H9 (cell line): ENCODE results near the gene CEP128. TPM values are rescaled to one million over a fixed set of nuclear protein-coding genes. Genes with fewer than 3 reads are reported as not detected.

Experiments used
- DNase-seq: peaks from one replicate; pipeline ENCODE4 v3.0.0-alpha.2; 2017
- H2AFZ ChIP-seq: one replicate; pipeline ENCODE4 v1.6.1; 2013; ENCODE audit warnings: mild to moderate bottlenecking, low read length, control low read depth, moderate library complexity
- H2AK5ac ChIP-seq: 2 replicates; pipeline ENCODE4 v1.6.1; 2013; ENCODE audit warnings: low read length, control low read depth, mixed read lengths; ENCODE audit not compliant: insufficient read length
- H2BK120ac ChIP-seq: one replicate; pipeline ENCODE4 v1.6.1; 2013; ENCODE audit warnings: low read depth, mild to moderate bottlenecking, low read length, control low read depth, inconsistent platforms; ENCODE audit not compliant: poor library complexity, severe bottlenecking
- H2BK12ac ChIP-seq: 2 replicates; pipeline ENCODE4 v1.6.1; 2013; ENCODE audit warnings: low read length, control low read depth, mixed read lengths, low read depth; ENCODE audit not compliant: insufficient read length
- H2BK15ac ChIP-seq: 2 replicates; pipeline ENCODE4 v1.6.1; 2013; ENCODE audit warnings: low read depth, low read length, control low read depth
- H2BK20ac ChIP-seq: one replicate; pipeline ENCODE4 v1.6.1; 2013; ENCODE audit warnings: low read depth, mild to moderate bottlenecking, low read length, control low read depth, inconsistent platforms; ENCODE audit not compliant: poor library complexity, severe bottlenecking
- H2BK5ac ChIP-seq: 2 replicates; pipeline ENCODE4 v1.6.1; 2013; ENCODE audit warnings: low read length, control low read depth, mixed read lengths; ENCODE audit not compliant: insufficient read length
- H3K14ac ChIP-seq: 2 replicates; pipeline ENCODE4 v1.6.1; 2013; ENCODE audit warnings: low read length, control low read depth; ENCODE audit not compliant: insufficient read depth
- H3K18ac ChIP-seq: 2 replicates; pipeline ENCODE4 v1.6.1; 2013; ENCODE audit warnings: low read depth, mild to moderate bottlenecking, mixed read lengths, low read length, control low read depth; ENCODE audit not compliant: insufficient read length
- H3K23ac ChIP-seq: 2 replicates; pipeline ENCODE4 v1.6.1; 2013; ENCODE audit warnings: low read length, control low read depth, mixed read lengths, low read depth; ENCODE audit not compliant: insufficient read length
- H3K23me2 ChIP-seq: 2 replicates; pipeline ENCODE4 v1.6.1; 2013; ENCODE audit warnings: low read depth, mild to moderate bottlenecking, mixed read lengths, low read length, control low read depth; ENCODE audit not compliant: insufficient read length, poor library complexity, severe bottlenecking
- H3K27ac ChIP-seq: 2 replicates; pipeline ENCODE4 v1.5.1; 2013; ENCODE audit warnings: low read length, control low read depth, mixed read lengths, low read depth; ENCODE audit not compliant: insufficient read length
- H3K27me3 ChIP-seq: 2 replicates; pipeline ENCODE4 v1.6.1; 2013; ENCODE audit warnings: low read length, control low read depth, inconsistent platforms; ENCODE audit not compliant: insufficient read depth
- H3K4ac ChIP-seq: 2 replicates; pipeline ENCODE4 v1.6.1; 2013; ENCODE audit warnings: low read depth, mild to moderate bottlenecking, control low read depth, inconsistent platforms, low read length, moderate library complexity
- H3K4me1 ChIP-seq: 2 replicates; pipeline ENCODE4 v1.6.1; 2013; ENCODE audit warnings: low read length, control low read depth, inconsistent platforms; ENCODE audit not compliant: insufficient read depth
- H3K4me2 ChIP-seq: 2 replicates; pipeline ENCODE4 v1.6.1; 2013; ENCODE audit warnings: low read length, control low read depth, mixed read lengths; ENCODE audit not compliant: insufficient read length, insufficient read depth
- H3K56ac ChIP-seq: 2 replicates; pipeline ENCODE4 v1.6.1; 2013; ENCODE audit warnings: low read depth, mild to moderate bottlenecking, mixed read lengths, low read length, control low read depth; ENCODE audit not compliant: insufficient read length
- H3K79me1 ChIP-seq: 2 replicates; pipeline ENCODE4 v1.6.1; 2013; ENCODE audit warnings: low read depth, mild to moderate bottlenecking, moderate library complexity, low read length, control low read depth, inconsistent platforms; ENCODE audit not compliant: insufficient read depth, poor library complexity, severe bottlenecking
- H3K79me2 ChIP-seq: 2 replicates; pipeline ENCODE4 v1.6.1; 2013; ENCODE audit warnings: low read length, control low read depth, inconsistent platforms; ENCODE audit not compliant: insufficient read depth
- H3K9ac ChIP-seq: 2 replicates; pipeline ENCODE4 v1.6.1; 2013; ENCODE audit warnings: low read length, control low read depth, mixed read lengths; ENCODE audit not compliant: insufficient read length; ENCODE audit errors: extremely low read depth
- H3K9me3 ChIP-seq: one replicate; pipeline ENCODE4 v1.6.1; 2013; ENCODE audit warnings: low read depth, low read length, inconsistent platforms; ENCODE audit not compliant: control insufficient read depth
- H3T11ph ChIP-seq: one replicate; pipeline ENCODE4 v1.6.1; 2013; ENCODE audit warnings: mild to moderate bottlenecking, low read length, control low read depth, inconsistent platforms
- H4K20me1 ChIP-seq: one replicate; pipeline ENCODE4 v1.6.1; 2013; ENCODE audit not compliant: control insufficient read depth, insufficient read length, insufficient read depth
- H4K5ac ChIP-seq: 2 replicates; pipeline ENCODE4 v1.6.1; 2013; ENCODE audit warnings: low read depth, mild to moderate bottlenecking, mixed read lengths, low read length, control low read depth; ENCODE audit not compliant: insufficient read length
- H4K8ac ChIP-seq: replicated peaks from 2 replicates; pipeline ENCODE4 v1.6.1; 2013; ENCODE audit warnings: low read length, control low read depth, mixed read lengths, low read depth; ENCODE audit not compliant: insufficient read length
- H4K91ac ChIP-seq: 2 replicates; pipeline ENCODE4 v1.6.1; 2013; ENCODE audit warnings: low read depth, mild to moderate bottlenecking, moderate library complexity, mixed read lengths, low read length, control low read depth; ENCODE audit not compliant: insufficient read length
- H3K27ac Mint-ChIP-seq, 3 experiments: 2 replicates in 2 of 3; 3 replicates in 1 of 3; pipeline ENCODE4 v1.8.0; 2020 to 2021; ENCODE audit warnings: mixed read lengths in 3 of 3, mild to moderate bottlenecking in 1 of 3, moderate library complexity in 1 of 3
- H3K27me3 Mint-ChIP-seq: 2 replicates; pipeline ENCODE4 v1.8.0; 2021; ENCODE audit warnings: low read depth, mild to moderate bottlenecking, moderate library complexity, mixed read lengths
- H3K36me3 Mint-ChIP-seq, 3 experiments: 2 replicates in 2 of 3; 3 replicates in 1 of 3; pipeline ENCODE4 v1.8.0; 2020 to 2021; ENCODE audit warnings: low read depth in 3 of 3, mixed read lengths in 3 of 3; ENCODE audit not compliant: insufficient read depth in 1 of 3
- H3K4me1 Mint-ChIP-seq, 2 experiments: 2 replicates each; pipeline ENCODE4 v1.8.0; 2020; ENCODE audit warnings: mixed read lengths in 2 of 2
- H3K4me3 Mint-ChIP-seq, 2 experiments: 2 replicates in 1 of 2; 3 replicates in 1 of 2; pipeline ENCODE4 v1.8.0; 2020 to 2021; ENCODE audit warnings: mild to moderate bottlenecking in 2 of 2, mixed read lengths in 2 of 2, moderate library complexity in 1 of 2
- H3K9me3 Mint-ChIP-seq, 2 experiments: 2 replicates in 1 of 2; 3 replicates in 1 of 2; pipeline ENCODE4 v1.8.0; 2020; ENCODE audit warnings: mild to moderate bottlenecking in 2 of 2, mixed read lengths in 2 of 2, moderate library complexity in 1 of 2
- WGBS: extraction: QIAGEN DNeasy Blood & Tissue Kit; methylation state at CpG from one replicate; pipeline ENCODE4 v1.1.7; 2013; ENCODE audit warnings: missing lambda C conversion rate, low lambda C conversion rate, mixed read lengths; ENCODE audit not compliant: insufficient read length; ENCODE audit errors: extremely low coverage; 5-methylcytosine and 5-hydroxymethylcytosine counted together
- total RNA-seq: library from RNA; stranded (reverse); gene quantifications from 2 replicates; pipeline ENCODE4 v1.2.1, GENCODE V29; 2021
- TF ChIP-seq, protein P1 (sequence below): fragments of 200-600 bp; sonication (generic); conservative IDR thresholded peaks from 3 replicates; pipeline ENCODE4 v1.8.0; 2021; ENCODE audit warnings: antibody characterized with exemption, mild to moderate bottlenecking

The CEP128 gene
- total RNA-seq, 1 experiment from 2014 or later, result 16.3 TPM

- H3K56ac ChIP-seq, result no peak overlapping the region
- no peak overlapping the region for H3K4ac ChIP-seq
- no peak overlapping the region for H2BK5ac ChIP-seq
- H2BK12ac ChIP-seq, result no peak overlapping the region
- no peak overlapping the region for H3K23ac ChIP-seq
- no peak overlapping the region for H4K8ac ChIP-seq
- H4K20me1 ChIP-seq, result no peaks in the 10 kb centered on the region
- H3K23me2 ChIP-seq, result no peaks in the 10 kb centered on the region
- H3K4me1 ChIP-seq, result no peaks in the 10 kb centered on the region; the same call in 1 of the 2 replicates
- no peaks in the 10 kb centered on the region for H3K27me3 Mint-ChIP-seq
- H2AFZ ChIP-seq, result no peak overlapping the region
- H3K27ac Mint-ChIP-seq, result no peak overlapping the region; a peak in 1 of 7 replicates
- no peak overlapping the region for H4K91ac ChIP-seq
- H3K9ac ChIP-seq, result no peak overlapping the region
- H3K4me2 ChIP-seq, result no peak overlapping the region
- H3K27me3 ChIP-seq, result no peaks in the 10 kb centered on the region
- H3K36me3 Mint-ChIP-seq, result no peaks in the 10 kb centered on the region
- H2BK15ac ChIP-seq, result no peak overlapping the region
- no peak overlapping the region for H3K18ac ChIP-seq
- H2BK20ac ChIP-seq, result no peak overlapping the region
- H3T11ph ChIP-seq, result no peak overlapping the region
- H3K27ac ChIP-seq, result no peak overlapping the region
- no peak overlapping the region for H4K5ac ChIP-seq
- no peak overlapping the region for H2AK5ac ChIP-seq
- H3K4me1 Mint-ChIP-seq, result peaks cover 10 to 17% of the 10 kb centered on the region in 2 experiments
- H3K14ac ChIP-seq, result no peak overlapping the region
- H3K79me1 ChIP-seq, result no peaks in the 10 kb centered on the region
- H3K79me2 ChIP-seq, result no peaks in the 10 kb centered on the region
- H3K9me3 ChIP-seq, result no peaks in the 10 kb centered on the region
- H2BK120ac ChIP-seq, result no peak overlapping the region
- no CpG with 5 or more reads among the region's 5 CpGs for WGBS
- no peak for DNase-seq
- TF ChIP-seq, protein P1, sequence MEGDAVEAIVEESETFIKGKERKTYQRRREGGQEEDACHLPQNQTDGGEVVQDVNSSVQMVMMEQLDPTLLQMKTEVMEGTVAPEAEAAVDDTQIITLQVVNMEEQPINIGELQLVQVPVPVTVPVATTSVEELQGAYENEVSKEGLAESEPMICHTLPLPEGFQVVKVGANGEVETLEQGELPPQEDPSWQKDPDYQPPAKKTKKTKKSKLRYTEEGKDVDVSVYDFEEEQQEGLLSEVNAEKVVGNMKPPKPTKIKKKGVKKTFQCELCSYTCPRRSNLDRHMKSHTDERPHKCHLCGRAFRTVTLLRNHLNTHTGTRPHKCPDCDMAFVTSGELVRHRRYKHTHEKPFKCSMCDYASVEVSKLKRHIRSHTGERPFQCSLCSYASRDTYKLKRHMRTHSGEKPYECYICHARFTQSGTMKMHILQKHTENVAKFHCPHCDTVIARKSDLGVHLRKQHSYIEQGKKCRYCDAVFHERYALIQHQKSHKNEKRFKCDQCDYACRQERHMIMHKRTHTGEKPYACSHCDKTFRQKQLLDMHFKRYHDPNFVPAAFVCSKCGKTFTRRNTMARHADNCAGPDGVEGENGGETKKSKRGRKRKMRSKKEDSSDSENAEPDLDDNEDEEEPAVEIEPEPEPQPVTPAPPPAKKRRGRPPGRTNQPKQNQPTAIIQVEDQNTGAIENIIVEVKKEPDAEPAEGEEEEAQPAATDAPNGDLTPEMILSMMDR, result no peak
- no peak overlapping the region for H3K4me3 Mint-ChIP-seq
- no peaks in the 10 kb centered on the region for H3K9me3 Mint-ChIP-seq
These were observed 447.9 kb downstream of the CEP128 start for GRCh38 chr14:80493620-80494019.
